HEK293 (cell line): ENCODE measurements around the gene MCF2L.

Experiments
- CTCF ChIA-PET: fragments of 350-600 bp; formaldehyde crosslinking; extraction: SDS; loops from one replicate; lab custom pipeline; 2021; ENCODE audit warnings: antibody characterized with exemption; lab: Yijun Ruan, JAX
- POLR2A ChIA-PET: fragments of 300-600 bp; formaldehyde crosslinking; extraction: SDS; loops from one replicate; lab custom pipeline; 2020; ENCODE audit warnings: antibody characterized with exemption, inconsistent platforms; lab: Yijun Ruan, JAX
- H3K27ac ChIP-seq: fragments of 200-500 bp; sonication (Bioruptor generic); 2 replicates; pipeline ENCODE4 v1.5.1; 2014; ENCODE audit warnings: low read depth, low read length, control low read depth, inconsistent platforms; ENCODE audit errors: extremely low read depth
- H3K36me3 ChIP-seq, 2 experiments: fragments of 200-500 bp in 1 of 2; sonication (Bioruptor generic) in 1 of 2; 1 replicate in 1 of 2; 2 replicates in 1 of 2; pipeline ENCODE4 v1.5.1; 2014 to 2017; ENCODE audit warnings: inconsistent platforms in 2 of 2, low read length in 2 of 2; ENCODE audit not compliant: control insufficient read depth in 2 of 2, insufficient read depth in 1 of 2
- H3K4me1 ChIP-seq: fragments of 200-500 bp; sonication (Bioruptor generic); 2 replicates; pipeline ENCODE4 v1.5.1; 2014; ENCODE audit warnings: mild to moderate bottlenecking, low read length, inconsistent platforms; ENCODE audit not compliant: control insufficient read depth, insufficient read depth
- H3K4me3 ChIP-seq: 2 replicates; pipeline ENCODE4 v1.5.1; 2011; ENCODE audit warnings: low read depth, mild to moderate bottlenecking, control low read depth, low read length, moderate library complexity
- H3K9me3 ChIP-seq: fragments of 200-500 bp; sonication (Bioruptor generic); 2 replicates; pipeline ENCODE4 v1.5.1; 2014; ENCODE audit warnings: low read depth, low read length, inconsistent platforms; ENCODE audit not compliant: control insufficient read depth, insufficient read depth
- AEBP2 ChIP-seq: fragments of 450-650 bp; formaldehyde crosslinking; IDR thresholded peaks from 2 replicates; pipeline ENCODE4 v1.5.1; 2016; ENCODE audit warnings: missing biosample characterization, missing genetic modification characterization, borderline replicate concordance
- ATF2 ChIP-seq: fragments of 450-650 bp; formaldehyde crosslinking; IDR thresholded peaks from 2 replicates; pipeline ENCODE4 v1.5.1; 2016; ENCODE audit warnings: missing biosample characterization, missing genetic modification characterization, low read depth
- ELK4 ChIP-seq: IDR thresholded peaks from 2 replicates; pipeline ENCODE4 v1.6.1; 2011; ENCODE audit warnings: mild to moderate bottlenecking, low read depth, low read length, borderline replicate concordance
- GLI4 ChIP-seq: fragments of 450-650 bp; formaldehyde crosslinking; IDR thresholded peaks from 2 replicates; pipeline ENCODE4 v1.5.1; 2016; ENCODE audit warnings: missing biosample characterization, missing genetic modification characterization
- IKZF3 ChIP-seq: fragments of 450-650 bp; IDR thresholded peaks from 2 replicates; pipeline ENCODE4 v1.5.0; 2018; ENCODE audit warnings: missing biosample characterization, mild to moderate bottlenecking, missing genetic modification characterization, moderate library complexity
- PBX3 ChIP-seq: sonication (generic); formaldehyde crosslinking; IDR thresholded peaks from 2 replicates; pipeline ENCODE4 v1.8.1; 2022; ENCODE audit warnings: mild to moderate bottlenecking, moderate library complexity, missing genetic modification reagents
- PRDM1 ChIP-seq: fragments of 450-650 bp; formaldehyde crosslinking; IDR thresholded peaks from 2 replicates; pipeline ENCODE4; 2016; ENCODE audit warnings: missing biosample characterization, missing genetic modification characterization
- REPIN1 ChIP-seq: fragments of 450-650 bp; formaldehyde crosslinking; IDR thresholded peaks from 2 replicates; pipeline ENCODE4 v1.5.1; 2017; ENCODE audit warnings: missing biosample characterization, missing genetic modification characterization, low read depth
- TCF7L2 ChIP-seq: IDR thresholded peaks from 2 replicates; pipeline ENCODE4 v1.6.1; 2011; ENCODE audit warnings: low read depth, mild to moderate bottlenecking, inconsistent platforms, low read length, moderate library complexity, borderline replicate concordance
- YY2 ChIP-seq: fragments of 450-650 bp; formaldehyde crosslinking; IDR thresholded peaks from 2 replicates; pipeline ENCODE4 v1.5.1; 2016; ENCODE audit warnings: missing biosample characterization, missing genetic modification characterization
- ZFP69B ChIP-seq: fragments of 450-650 bp; formaldehyde crosslinking; IDR thresholded peaks from 2 replicates; pipeline ENCODE4 v1.5.1; 2016; ENCODE audit warnings: missing biosample characterization, missing genetic modification characterization
- ZNF19 ChIP-seq: fragments of 450-650 bp; formaldehyde crosslinking; IDR thresholded peaks from 2 replicates; pipeline ENCODE4; 2016; ENCODE audit warnings: missing biosample characterization, missing genetic modification characterization, low read depth
- ZNF202 ChIP-seq: fragments of 450-650 bp; formaldehyde crosslinking; IDR thresholded peaks from 2 replicates; pipeline ENCODE4 v1.5.1; 2016; ENCODE audit warnings: missing biosample characterization, missing genetic modification characterization, borderline replicate concordance
- ZNF211 ChIP-seq: fragments of 450-650 bp; formaldehyde crosslinking; IDR thresholded peaks from 2 replicates; pipeline ENCODE4 v1.5.1; 2016; ENCODE audit warnings: low read depth, missing biosample characterization, missing genetic modification characterization
- ZNF248 ChIP-seq: fragments of 450-650 bp; formaldehyde crosslinking; IDR thresholded peaks from 2 replicates; pipeline ENCODE4 v1.5.1; 2017; ENCODE audit warnings: missing biosample characterization, missing genetic modification characterization
- ZNF391 ChIP-seq: fragments of 450-650 bp; formaldehyde crosslinking; IDR thresholded peaks from 2 replicates; pipeline ENCODE4 v1.5.1; 2016; ENCODE audit warnings: low read depth, missing biosample characterization, missing genetic modification characterization, borderline replicate concordance
- ZNF404 ChIP-seq: fragments of 450-650 bp; formaldehyde crosslinking; IDR thresholded peaks from 2 replicates; pipeline ENCODE4 v1.5.1; 2017; ENCODE audit warnings: missing biosample characterization, missing genetic modification characterization
- ZNF433 ChIP-seq: fragments of 450-650 bp; formaldehyde crosslinking; IDR thresholded peaks from 2 replicates; pipeline ENCODE4 v1.5.1; 2016; ENCODE audit warnings: missing biosample characterization, missing genetic modification characterization, low read depth
- ZNF501 ChIP-seq: fragments of 450-650 bp; formaldehyde crosslinking; IDR thresholded peaks from 2 replicates; pipeline ENCODE4 v1.5.1; 2016; ENCODE audit warnings: missing biosample characterization, missing genetic modification characterization
- ZNF548 ChIP-seq: fragments of 450-650 bp; formaldehyde crosslinking; IDR thresholded peaks from 2 replicates; pipeline ENCODE4 v1.5.1; 2016; ENCODE audit warnings: missing biosample characterization, missing genetic modification characterization
- ZNF558 ChIP-seq: fragments of 450-650 bp; formaldehyde crosslinking; IDR thresholded peaks from 2 replicates; pipeline ENCODE4 v1.5.1; 2016; ENCODE audit warnings: missing biosample characterization, missing genetic modification characterization
- ZNF600 ChIP-seq: fragments of 450-650 bp; formaldehyde crosslinking; IDR thresholded peaks from 2 replicates; pipeline ENCODE4 v1.5.1; 2016; ENCODE audit warnings: missing biosample characterization, missing genetic modification characterization
- ZNF629 ChIP-seq: fragments of 450-650 bp; formaldehyde crosslinking; IDR thresholded peaks from 2 replicates; pipeline ENCODE4 v1.5.1; 2017; ENCODE audit warnings: missing biosample characterization, missing genetic modification characterization
- ZNF670 ChIP-seq: fragments of 450-650 bp; formaldehyde crosslinking; IDR thresholded peaks from 2 replicates; pipeline ENCODE4 v1.5.1; 2016; ENCODE audit warnings: missing biosample characterization, missing genetic modification characterization, low read depth
- ZNF677 ChIP-seq: fragments of 450-650 bp; IDR thresholded peaks from 2 replicates; pipeline ENCODE4 v1.5.0; 2018; ENCODE audit warnings: missing biosample characterization, mild to moderate bottlenecking, missing genetic modification characterization, moderate library complexity

Gene MCF2L

GRCh38 chr13:112984954-112985802 is 16.2 kb downstream of the MCF2L start:
- Histone ChIP-seq H3K9me3 (no peaks in the 10 kb centered on the region), H3K4me1 (no peaks in the 10 kb centered on the region), H3K36me3 (no peaks in the 10 kb centered on the region), H3K4me3 (no peak overlapping the region), H3K27ac (no peak overlapping the region)
- POLR2A ChIA-PET, result no interaction called here
- CTCF ChIA-PET, result interaction anchor here (0.5 to 0.9 kb wide), 3 partner anchors 41 to 494 kb away, joined by 3 to 4 read pairs (median 3); no protein-coding TSS in a partner anchor
- TF ChIP-seq PBX3 (CRISPR knock-in tag) (no peak), TCF7L2 (no peak), ZNF677 (tag by site-specific recombination) (no peak), ZNF248 (tag by site-specific recombination) (no peak), ZNF433 (no peak), REPIN1 (tag by site-specific recombination) (no peak), ZNF19 (tag by site-specific recombination) (no peak), ELK4 (no peak), ZNF600 (tag by site-specific recombination) (no peak), ZNF391 (no peak), ZNF404 (no peak), ZNF670 (tag by site-specific recombination) (no peak), ATF2 (tag by site-specific recombination) (no peak), ZNF501 (tag by site-specific recombination) (no peak), ZNF629 (no peak)

- H3K27ac ChIP-seq, result no peak overlapping the region
- ChIA-PET CTCF (interaction anchor here (0.6 kb wide), 1 partner anchor 40 kb away, joined by 3 read pairs; no protein-coding TSS in a partner anchor), POLR2A (no interaction called here)
- H3K4me3 ChIP-seq, result no peak overlapping the region
- no peaks in the 10 kb centered on the region for H3K4me1 ChIP-seq
- no peaks in the 10 kb centered on the region for H3K36me3 ChIP-seq
- no peaks in the 10 kb centered on the region for H3K9me3 ChIP-seq
- TF ChIP-seq GLI4 (tag by site-specific recombination), result no peak
- no peak for TF ChIP-seq PRDM1
Measured at GRCh38 chr13:112985803-112986408, 16.9 kb downstream of the MCF2L start.

GRCh38 chr13:112986470-112986869 is 17.5 kb downstream of the MCF2L start:
- no peak for TF ChIP-seq IKZF3 (tag by site-specific recombination)
- TF ChIP-seq ZFP69B (tag by site-specific recombination), result no peak
- TF ChIP-seq ZNF391, result no peak
- TF ChIP-seq ZNF202 (tag by site-specific recombination), result no peak
- TF ChIP-seq AEBP2 (tag by site-specific recombination), result no peak
- TF ChIP-seq ZNF548 (tag by site-specific recombination), result no peak
- no peak for TF ChIP-seq ZNF558 (tag by site-specific recombination)
- no peak for TF ChIP-seq YY2 (tag by site-specific recombination)
- no peak for TF ChIP-seq ZNF211
- TF ChIP-seq ZNF670 (tag by site-specific recombination), result no peak
- Histone ChIP-seq H3K9me3 (no peaks in the 10 kb centered on the region), H3K4me1 (no peaks in the 10 kb centered on the region), H3K4me3 (no peak overlapping the region), H3K27ac (no peak overlapping the region), H3K36me3 (no peaks in the 10 kb centered on the region)
- ChIA-PET POLR2A (no interaction called here), CTCF (no interaction called here)
